Hepatocyte (in vitro differentiated cells): ENCODE results near the gene RASA3.

Experiments
- EZH2 ChIP-seq: fragments of 200-600 bp; sonication (generic); IDR thresholded peaks from 2 replicates; pipeline ENCODE4 v1.6.1; 2016; ENCODE audit warnings: antibody characterized with exemption, mild to moderate bottlenecking, borderline replicate concordance
- EZH2phosphoT487 ChIP-seq: fragments of 200-600 bp; sonication (generic); IDR thresholded peaks from one replicate; pipeline ENCODE4 v1.6.1; 2018; ENCODE audit warnings: antibody characterized with exemption, mild to moderate bottlenecking, low read depth, moderate library complexity; ENCODE audit not compliant: unreplicated experiment, severe bottlenecking
- TF ChIP-seq, protein P1 (sequence below): fragments of 200-600 bp; sonication (generic); IDR thresholded peaks from 2 replicates; pipeline ENCODE4 v1.5.1; 2016; ENCODE audit warnings: antibody characterized with exemption, mild to moderate bottlenecking; ENCODE audit not compliant: poor library complexity

GRCh38 chr13:113969973-113970611, 162.3 kb downstream of the RASA3 start:
- TF ChIP-seq, protein P1, sequence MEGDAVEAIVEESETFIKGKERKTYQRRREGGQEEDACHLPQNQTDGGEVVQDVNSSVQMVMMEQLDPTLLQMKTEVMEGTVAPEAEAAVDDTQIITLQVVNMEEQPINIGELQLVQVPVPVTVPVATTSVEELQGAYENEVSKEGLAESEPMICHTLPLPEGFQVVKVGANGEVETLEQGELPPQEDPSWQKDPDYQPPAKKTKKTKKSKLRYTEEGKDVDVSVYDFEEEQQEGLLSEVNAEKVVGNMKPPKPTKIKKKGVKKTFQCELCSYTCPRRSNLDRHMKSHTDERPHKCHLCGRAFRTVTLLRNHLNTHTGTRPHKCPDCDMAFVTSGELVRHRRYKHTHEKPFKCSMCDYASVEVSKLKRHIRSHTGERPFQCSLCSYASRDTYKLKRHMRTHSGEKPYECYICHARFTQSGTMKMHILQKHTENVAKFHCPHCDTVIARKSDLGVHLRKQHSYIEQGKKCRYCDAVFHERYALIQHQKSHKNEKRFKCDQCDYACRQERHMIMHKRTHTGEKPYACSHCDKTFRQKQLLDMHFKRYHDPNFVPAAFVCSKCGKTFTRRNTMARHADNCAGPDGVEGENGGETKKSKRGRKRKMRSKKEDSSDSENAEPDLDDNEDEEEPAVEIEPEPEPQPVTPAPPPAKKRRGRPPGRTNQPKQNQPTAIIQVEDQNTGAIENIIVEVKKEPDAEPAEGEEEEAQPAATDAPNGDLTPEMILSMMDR: no peak
- TF ChIP-seq EZH2 (no peak), EZH2phosphoT487 (no peak)
